GM15510 (cell line): ENCODE measurements around the gene BCR.

Experiments used
- POLR2A ChIP-seq: IDR thresholded peaks from 3 replicates; pipeline ENCODE4 v1.6.1; 2011; ENCODE audit warnings: borderline replicate concordance; ENCODE audit not compliant: insufficient read length; ENCODE audit errors: extremely low read depth

Gene BCR

GRCh38 chr22:23294221-23294620 is 113.9 kb downstream of the BCR start:
- no peak for TF ChIP-seq POLR2A

- TF ChIP-seq POLR2A: no peak
These were observed 120.2 kb downstream of the BCR start for GRCh38 chr22:23300476-23300875.

GRCh38 chr22:23301591-23301990 is 121.3 kb downstream of the BCR start:
- no peak for TF ChIP-seq POLR2A

GRCh38 chr22:23302171-23303002 is 122.1 kb downstream of the BCR start:
- no peak for TF ChIP-seq POLR2A

GRCh38 chr22:23305321-23305910 is 125.1 kb downstream of the BCR start:
- no peak for TF ChIP-seq POLR2A

- TF ChIP-seq POLR2A: no peak
These were observed 125.6 kb downstream of the BCR start for GRCh38 chr22:23305922-23306374.

- no peak for TF ChIP-seq POLR2A
These were observed 126.2 kb downstream of the BCR start for GRCh38 chr22:23306438-23306921.

GRCh38 chr22:23306926-23307325 is 126.6 kb downstream of the BCR start:
- no peak for TF ChIP-seq POLR2A

GRCh38 chr22:23313791-23314567 is 133.7 kb downstream of the BCR start:
- TF ChIP-seq POLR2A: no peak

- no peak for TF ChIP-seq POLR2A
These were observed 135.1 kb downstream of the BCR start for GRCh38 chr22:23315341-23315917.

- TF ChIP-seq POLR2A: no peak
These were observed 144.9 kb downstream of the BCR start for GRCh38 chr22:23325183-23325582.

GRCh38 chr22:23351321-23351720 is 171.0 kb downstream of the BCR start:
- no peak for TF ChIP-seq POLR2A

- no peak for TF ChIP-seq POLR2A
These were observed 172.7 kb downstream of the BCR start for GRCh38 chr22:23353004-23353403.

GRCh38 chr22:23353696-23354095 is 173.4 kb downstream of the BCR start:
- no peak for TF ChIP-seq POLR2A

GRCh38 chr22:23356094-23356493 is 175.8 kb downstream of the BCR start:
- no peak for TF ChIP-seq POLR2A
